ENCODE data around the gene RFC4. TPM values are rescaled to one million over a fixed set of nuclear protein-coding genes. Genes with fewer than 3 reads are reported as not detected.

Gene RFC4
- total RNA-seq, 4 donors from 2014 or later = 12.1 to 12.9 (median 12.5) TPM

- TF ChIP-seq EP300 (IDR thresholded peaks at IDR 0.05) (no peak), POLR2A (IDR thresholded peaks at IDR 0.05; ENCODE audit: low read depth) (no peak), POLR2AphosphoS5 (IDR thresholded peaks at IDR 0.05) (no peak), CTCF (IDR thresholded peaks at IDR 0.05) (no peak)
- H3K4me1 ChIP-seq = no peaks in the 10 kb centered on the region
- H3K27ac ChIP-seq (replicated peaks in 1 of 4) = no peak within 1 kb of the TSS
- intact Hi-C loops (cut with DNase I) = no loop called here
- no peaks in the 10 kb centered on the region for H3K36me3 ChIP-seq
- H3K27me3 ChIP-seq = peaks cover 0 to 23% (median 0%) of the 10 kb centered on the region in 4 donors
- WGBS = 80% methylated on average over 5 of the region's 7 CpGs
- H3K9me3 ChIP-seq = no peaks in the 10 kb centered on the region
- DNase-seq (ENCODE audit: extremely low spot score) = no peak
- no peak within 1 kb of the TSS for H3K4me3 ChIP-seq
These were observed 36.2 kb upstream of the RFC4 start, which contains the start of gene ADIPOQ for GRCh38 chr3:186842426-186843038. Gene ADIPOQ (plus strand): TSS chr3:186842710. CDS start chr3:186853059, 10,349 bp downstream.

- H3K36me3 ChIP-seq = no peaks in the 10 kb centered on the region
- H3K9me3 ChIP-seq = no peaks in the 10 kb centered on the region
- no peak overlapping the region for H3K27ac ChIP-seq (replicated peaks in 1 of 4)
- peaks cover 0 to 18% (median 0%) of the 10 kb centered on the region in 4 donors for H3K27me3 ChIP-seq
- no peaks in the 10 kb centered on the region for H3K4me1 ChIP-seq
- TF ChIP-seq CTCF (IDR thresholded peaks at IDR 0.05) = no peak
- TF ChIP-seq POLR2A (IDR thresholded peaks at IDR 0.05; ENCODE audit: low read depth) = no peak
- no peak for TF ChIP-seq EP300 (IDR thresholded peaks at IDR 0.05)
- no peak for TF ChIP-seq POLR2AphosphoS5 (IDR thresholded peaks at IDR 0.05)
- no peak for DNase-seq (ENCODE audit: extremely low spot score)
- H3K4me3 ChIP-seq = no peak overlapping the region
- 89% methylated on average over 4 of the region's 4 CpGs for WGBS
- intact Hi-C loops (cut with DNase I) = no loop called here
These were observed 35.3 kb upstream of the RFC4 start for GRCh38 chr3:186841620-186842019.

- DNase-seq (ENCODE audit: extremely low spot score) = no peak
- no peaks in the 10 kb centered on the region for H3K36me3 ChIP-seq
- H3K4me1 ChIP-seq = no peaks in the 10 kb centered on the region
- H3K9me3 ChIP-seq = no peaks in the 10 kb centered on the region
- H3K27ac ChIP-seq (replicated peaks in 1 of 4) = no peak overlapping the region
- intact Hi-C loops (cut with DNase I) = no loop called here
- no peak overlapping the region for H3K4me3 ChIP-seq
- H3K27me3 ChIP-seq = peaks cover 0 to 7% (median 0%) of the 10 kb centered on the region in 4 donors
- TF ChIP-seq POLR2A (IDR thresholded peaks at IDR 0.05; ENCODE audit: low read depth) (no peak), EP300 (IDR thresholded peaks at IDR 0.05) (no peak), POLR2AphosphoS5 (IDR thresholded peaks at IDR 0.05) (no peak), CTCF (IDR thresholded peaks at IDR 0.05) (no peak)
- WGBS = 92% methylated on average over 17 of the region's 17 CpGs
These were observed 33.8 kb upstream of the RFC4 start for GRCh38 chr3:186839874-186840641.

- Histone ChIP-seq H3K36me3 (no peaks in the 10 kb centered on the region), H3K27me3 (peaks cover 0 to 46% (median 10%) of the 10 kb centered on the region in 4 donors), H3K4me1 (peaks cover 5 to 13% (median 7%) of the 10 kb centered on the region in 4 donors), H3K4me3 (no peak overlapping the region), H3K27ac (replicated peaks in 1 of 4) (no peak overlapping the region), H3K9me3 (no peaks in the 10 kb centered on the region)
- TF ChIP-seq EP300 (IDR thresholded peaks at IDR 0.05) = no peak
- TF ChIP-seq POLR2A (IDR thresholded peaks at IDR 0.05; ENCODE audit: low read depth) = no peak
- TF ChIP-seq POLR2AphosphoS5 (IDR thresholded peaks at IDR 0.05) = no peak
- no peak for TF ChIP-seq CTCF (IDR thresholded peaks at IDR 0.05)
- intact Hi-C loops (cut with DNase I) = no loop called here
- no peak for DNase-seq (ENCODE audit: extremely low spot score)
- 70% methylated on average over 1 of the region's 1 CpG for WGBS
These were observed 26.0 kb upstream of the RFC4 start for GRCh38 chr3:186832276-186832675.

Measured in esophagus muscularis mucosa (tissue), 4 donors.